Epidermal melanocyte (primary cell): ENCODE measurements around the gene RAP1GAP.
"Not testable (repeated sequence)": the region's sequence is repeated elsewhere in the genome, so short reads cannot be mapped to it uniquely, and the experiment has no call there.

Experiments
- DNase-seq: peaks from one replicate; pipeline ENCODE4 v3.0.0; 2011; ENCODE audit warnings: low spot score; ENCODE audit not compliant: insufficient read length

The RAP1GAP gene

GRCh38 chr1:21644906-21645305 is 24.3 kb downstream of the RAP1GAP start:
- DNase-seq: no peak

- DNase-seq: no peak
Measured at GRCh38 chr1:21644348-21644747, 24.8 kb downstream of the RAP1GAP start.

GRCh38 chr1:21643624-21644023 is 25.5 kb downstream of the RAP1GAP start:
- DNase-seq: no peak

- DNase-seq: no peak
Measured at GRCh38 chr1:21641967-21642739, 27.0 kb downstream of the RAP1GAP start.

GRCh38 chr1:21641537-21641936 is 27.6 kb downstream of the RAP1GAP start:
- DNase-seq: no peak

- DNase-seq: no peak
Measured at GRCh38 chr1:21641076-21641475, 28.1 kb downstream of the RAP1GAP start.

- no peak for DNase-seq
Measured at GRCh38 chr1:21640653-21641052, 28.5 kb downstream of the RAP1GAP start.

GRCh38 chr1:21639594-21640041 is 29.5 kb downstream of the RAP1GAP start:
- no peak for DNase-seq

GRCh38 chr1:21638531-21639341 is 30.4 kb downstream of the RAP1GAP start:
- no peak for DNase-seq

GRCh38 chr1:21637514-21637913 is 31.6 kb downstream of the RAP1GAP start:
- DNase-seq: no peak

GRCh38 chr1:21636029-21636428 is 33.1 kb downstream of the RAP1GAP start:
- DNase-seq: no peak

- no peak for DNase-seq
Measured at GRCh38 chr1:21634806-21635535, 34.2 kb downstream of the RAP1GAP start.

GRCh38 chr1:21633992-21634805 is 35.0 kb downstream of the RAP1GAP start:
- no peak for DNase-seq

- no peak for DNase-seq
Measured at GRCh38 chr1:21633141-21633755, 35.9 kb downstream of the RAP1GAP start.

GRCh38 chr1:21631944-21632887 is 36.9 kb downstream of the RAP1GAP start:
- no peak for DNase-seq

- not testable (repeated sequence) for DNase-seq
Measured at GRCh38 chr1:21631590-21631943, 37.6 kb downstream of the RAP1GAP start.

GRCh38 chr1:21630571-21631343 is 38.4 kb downstream of the RAP1GAP start:
- no peak for DNase-seq

- no peak for DNase-seq
Measured at GRCh38 chr1:21629971-21630370, 39.2 kb downstream of the RAP1GAP start.
